Keratinocyte (primary cell): ENCODE measurements around the gene TLL1.

ENCODE experiments used
- CTCF ChIP-seq, 3 experiments: IDR thresholded peaks in 1 of 3; conservative IDR thresholded peaks in 1 of 3; optimal IDR thresholded peaks in 1 of 3; 2 replicates in 2 of 3; 3 replicates in 1 of 3; pipeline versions ENCODE3 to v1.5.1; 2011; ENCODE audit warnings: low read length in 3 of 3, mild to moderate bottlenecking in 3 of 3, moderate library complexity in 2 of 3, control low read depth in 1 of 3, inconsistent platforms in 1 of 3; ENCODE audit not compliant: insufficient read depth in 2 of 3; ENCODE audit errors: extremely low read depth in 1 of 3
- EZH2 ChIP-seq: IDR thresholded peaks from one replicate; pipeline ENCODE4 v1.6.1; 2012; ENCODE audit warnings: inconsistent platforms, mild to moderate bottlenecking, low read length, moderate library complexity

DNA sequence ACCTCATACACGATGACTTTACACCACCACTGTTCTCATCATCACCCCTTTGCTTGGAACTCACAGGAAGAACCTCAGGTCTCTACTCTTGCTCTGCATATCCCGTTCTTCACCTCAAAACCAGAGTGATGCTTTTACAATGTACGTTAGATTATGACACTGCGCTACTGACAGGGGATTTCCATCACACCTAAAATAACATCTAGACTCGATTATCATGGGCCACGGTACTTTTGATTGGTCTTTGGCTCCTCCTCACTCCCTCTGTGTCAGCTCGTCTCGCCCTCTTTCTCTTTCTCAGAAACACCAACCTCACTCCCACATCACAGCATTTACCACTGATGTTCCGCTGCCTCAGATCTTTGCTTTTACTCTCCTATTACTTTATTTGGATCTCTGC lies 172.4 kb downstream of the TLL1 start:
- TF ChIP-seq CTCF (optimal IDR thresholded peaks at IDR 0.05 in 1 of 3, IDR thresholded peaks at IDR 0.05 in 1 of 3, conservative IDR thresholded peaks at IDR 0.05 in 1 of 3; ENCODE audit: extremely low read depth in 1 of 3, insufficient read depth in 2 of 3, low read length in 3 of 3) = no peak
- no peak for TF ChIP-seq EZH2
